D721Med (cell line): Measurements from ENCODE around the gene ACKR1.

Source experiments
- DNase-seq: peaks from one replicate; pipeline ENCODE4 v3.0.0; 2011; ENCODE audit warnings: low spot score; ENCODE audit not compliant: insufficient read length
- FAIRE-seq: peaks from 2 replicates; lab custom pipeline; 2011; peaks lifted over from hg19 to GRCh38; lab: Jason Lieb, UNC
- CTCF ChIP-seq: IDR thresholded peaks from 2 replicates; pipeline ENCODE4 v1.5.1; 2012; ENCODE audit warnings: mild to moderate bottlenecking, control low read depth; ENCODE audit not compliant: insufficient read depth; ENCODE audit errors: missing control alignments

Gene ACKR1

GRCh38 chr1:159200769-159201168 is 3.9 kb upstream of the ACKR1 start:
- no peak for FAIRE-seq
- no peak for TF ChIP-seq CTCF
- no peak for DNase-seq

GRCh38 chr1:159201642-159202041 is 3.0 kb upstream of the ACKR1 start:
- FAIRE-seq (no peak), DNase-seq (no peak)
- TF ChIP-seq CTCF, result no peak

GRCh38 chr1:159203610-159204009 is 1.1 kb upstream of the ACKR1 start:
- DNase-seq, result no peak

GRCh38 chr1:159205225-159205624 is 550 bp downstream of the ACKR1 start:
- TF ChIP-seq CTCF, result no peak
- DNase-seq (no peak), FAIRE-seq (no peak)

More at GRCh38 chr1:159203610-159204009, 1.1 kb upstream of the ACKR1 start:
- no peak for FAIRE-seq
- no peak for TF ChIP-seq CTCF

- no peak for TF ChIP-seq CTCF
- no peak for DNase-seq
- FAIRE-seq, result no peak
Measured at GRCh38 chr1:159206110-159206509, 1.4 kb downstream of the ACKR1 start.

- TF ChIP-seq CTCF, result no peak
- DNase-seq (no peak), FAIRE-seq (no peak)
Measured at GRCh38 chr1:159207080-159207479, 2.4 kb downstream of the ACKR1 start.

- TF ChIP-seq CTCF, result no peak
- no peak for DNase-seq
- no peak for FAIRE-seq
Measured at GRCh38 chr1:159207774-159208173, 3.1 kb downstream of the ACKR1 start.
